ENCODE data around the gene TLN1. TPM values are rescaled to one million over a fixed set of nuclear protein-coding genes. Genes with fewer than 3 reads are reported as not detected.

Gene TLN1
- total RNA-seq, 1 experiment from 2014 or later, result 109 TPM

DNA sequence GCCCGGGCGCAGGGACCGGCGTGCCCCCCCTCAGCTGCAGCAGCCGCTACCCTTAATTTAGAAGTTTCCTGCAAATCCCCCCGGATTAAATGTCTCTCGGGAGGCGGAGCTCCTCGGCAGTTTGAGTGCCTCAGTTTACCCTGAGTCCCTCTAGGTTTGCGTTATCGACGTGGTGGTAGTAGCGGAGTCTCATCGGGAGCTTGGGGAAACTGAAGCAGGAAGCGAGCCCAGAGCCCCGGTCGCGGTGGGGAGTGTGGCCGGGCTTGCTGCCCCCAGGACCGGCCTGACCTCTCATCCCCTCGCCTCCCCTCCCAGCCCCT is 41.7 kb downstream of the TLN1 start:
- ChIA-PET CTCF (interaction anchor here (1.1 to 6.8 kb wide), 14 partner anchors 15 to 100 kb away, joined by 4 to 49 read pairs (median 12); partner anchors contain the start of genes ARHGEF39, CCDC107, CREB3 and RGP1), POLR2A (interaction anchor here (0.9 to 5.2 kb wide), 13 partner anchors 10 to 587 kb away, joined by 3 to 38 read pairs (median 8); partner anchors contain the start of genes ARHGEF39, CCDC107, CREB3 and RMRP)
- H3K4me1 Mint-ChIP-seq, result peaks cover 23% of the 10 kb centered on the region
- peak overlapping the region; percentile 91 for H3K4me3 Mint-ChIP-seq
- DNase-seq (ENCODE audit: low spot score) (peak; percentile 54), ATAC-seq (peak; percentile 29)
- H3K9me3 Mint-ChIP-seq, result no peaks in the 10 kb centered on the region
- H3K36me3 Mint-ChIP-seq, result peaks cover 12% of the 10 kb centered on the region
- H3K27ac Mint-ChIP-seq, result no peak overlapping the region
- TF ChIP-seq, protein P1, sequence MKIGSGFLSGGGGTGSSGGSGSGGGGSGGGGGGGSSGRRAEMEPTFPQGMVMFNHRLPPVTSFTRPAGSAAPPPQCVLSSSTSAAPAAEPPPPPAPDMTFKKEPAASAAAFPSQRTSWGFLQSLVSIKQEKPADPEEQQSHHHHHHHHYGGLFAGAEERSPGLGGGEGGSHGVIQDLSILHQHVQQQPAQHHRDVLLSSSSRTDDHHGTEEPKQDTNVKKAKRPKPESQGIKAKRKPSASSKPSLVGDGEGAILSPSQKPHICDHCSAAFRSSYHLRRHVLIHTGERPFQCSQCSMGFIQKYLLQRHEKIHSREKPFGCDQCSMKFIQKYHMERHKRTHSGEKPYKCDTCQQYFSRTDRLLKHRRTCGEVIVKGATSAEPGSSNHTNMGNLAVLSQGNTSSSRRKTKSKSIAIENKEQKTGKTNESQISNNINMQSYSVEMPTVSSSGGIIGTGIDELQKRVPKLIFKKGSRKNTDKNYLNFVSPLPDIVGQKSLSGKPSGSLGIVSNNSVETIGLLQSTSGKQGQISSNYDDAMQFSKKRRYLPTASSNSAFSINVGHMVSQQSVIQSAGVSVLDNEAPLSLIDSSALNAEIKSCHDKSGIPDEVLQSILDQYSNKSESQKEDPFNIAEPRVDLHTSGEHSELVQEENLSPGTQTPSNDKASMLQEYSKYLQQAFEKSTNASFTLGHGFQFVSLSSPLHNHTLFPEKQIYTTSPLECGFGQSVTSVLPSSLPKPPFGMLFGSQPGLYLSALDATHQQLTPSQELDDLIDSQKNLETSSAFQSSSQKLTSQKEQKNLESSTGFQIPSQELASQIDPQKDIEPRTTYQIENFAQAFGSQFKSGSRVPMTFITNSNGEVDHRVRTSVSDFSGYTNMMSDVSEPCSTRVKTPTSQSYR (CRISPR knock-in tag; IDR thresholded peaks at IDR 0.05), result no peak
- TF ChIP-seq NR1H2 (CRISPR knock-in tag; IDR thresholded peaks at IDR 0.05) (no peak), FOXK1 (CRISPR knock-in tag; IDR thresholded peaks at IDR 0.05) (no peak), SMAD3 (CRISPR knock-in tag; IDR thresholded peaks at IDR 0.05; ENCODE audit: borderline replicate concordance) (no peak), ZNF138 (CRISPR knock-in tag; conservative IDR thresholded peaks at IDR 0.05) (no peak), ZNF219 (CRISPR knock-in tag; IDR thresholded peaks at IDR 0.05; ENCODE audit: borderline replicate concordance) (no peak), ZNF317 (CRISPR knock-in tag; IDR thresholded peaks at IDR 0.05; ENCODE audit: borderline replicate concordance, low read depth) (no peak), OVOL2 (CRISPR knock-in tag; IDR thresholded peaks at IDR 0.05; ENCODE audit: borderline replicate concordance) (no peak), ZNF423 (CRISPR knock-in tag; IDR thresholded peaks at IDR 0.05) (no peak), TEAD4 (CRISPR knock-in tag; IDR thresholded peaks at IDR 0.05) (no peak), SMAD4 (CRISPR knock-in tag; IDR thresholded peaks at IDR 0.05) (no peak), IRF2 (CRISPR knock-in tag; IDR thresholded peaks at IDR 0.05; ENCODE audit: borderline replicate concordance, low read depth) (no peak)
- TF ChIP-seq, protein P2, sequence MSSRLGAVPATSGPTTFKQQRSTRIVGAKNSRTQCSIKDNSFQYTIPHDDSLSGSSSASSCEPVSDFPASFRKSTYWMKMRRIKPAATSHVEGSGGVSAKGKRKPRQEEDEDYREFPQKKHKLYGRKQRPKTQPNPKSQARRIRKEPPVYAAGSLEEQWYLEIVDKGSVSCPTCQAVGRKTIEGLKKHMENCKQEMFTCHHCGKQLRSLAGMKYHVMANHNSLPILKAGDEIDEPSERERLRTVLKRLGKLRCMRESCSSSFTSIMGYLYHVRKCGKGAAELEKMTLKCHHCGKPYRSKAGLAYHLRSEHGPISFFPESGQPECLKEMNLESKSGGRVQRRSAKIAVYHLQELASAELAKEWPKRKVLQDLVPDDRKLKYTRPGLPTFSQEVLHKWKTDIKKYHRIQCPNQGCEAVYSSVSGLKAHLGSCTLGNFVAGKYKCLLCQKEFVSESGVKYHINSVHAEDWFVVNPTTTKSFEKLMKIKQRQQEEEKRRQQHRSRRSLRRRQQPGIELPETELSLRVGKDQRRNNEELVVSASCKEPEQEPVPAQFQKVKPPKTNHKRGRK (CRISPR knock-in tag; IDR thresholded peaks at IDR 0.05; ENCODE audit: borderline replicate concordance), result no peak
- TF ChIP-seq, protein P3, sequence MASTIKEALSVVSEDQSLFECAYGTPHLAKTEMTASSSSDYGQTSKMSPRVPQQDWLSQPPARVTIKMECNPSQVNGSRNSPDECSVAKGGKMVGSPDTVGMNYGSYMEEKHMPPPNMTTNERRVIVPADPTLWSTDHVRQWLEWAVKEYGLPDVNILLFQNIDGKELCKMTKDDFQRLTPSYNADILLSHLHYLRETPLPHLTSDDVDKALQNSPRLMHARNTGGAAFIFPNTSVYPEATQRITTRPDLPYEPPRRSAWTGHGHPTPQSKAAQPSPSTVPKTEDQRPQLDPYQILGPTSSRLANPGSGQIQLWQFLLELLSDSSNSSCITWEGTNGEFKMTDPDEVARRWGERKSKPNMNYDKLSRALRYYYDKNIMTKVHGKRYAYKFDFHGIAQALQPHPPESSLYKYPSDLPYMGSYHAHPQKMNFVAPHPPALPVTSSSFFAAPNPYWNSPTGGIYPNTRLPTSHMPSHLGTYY (CRISPR knock-in tag; IDR thresholded peaks at IDR 0.05), result no peak
- TF ChIP-seq, protein P4, sequence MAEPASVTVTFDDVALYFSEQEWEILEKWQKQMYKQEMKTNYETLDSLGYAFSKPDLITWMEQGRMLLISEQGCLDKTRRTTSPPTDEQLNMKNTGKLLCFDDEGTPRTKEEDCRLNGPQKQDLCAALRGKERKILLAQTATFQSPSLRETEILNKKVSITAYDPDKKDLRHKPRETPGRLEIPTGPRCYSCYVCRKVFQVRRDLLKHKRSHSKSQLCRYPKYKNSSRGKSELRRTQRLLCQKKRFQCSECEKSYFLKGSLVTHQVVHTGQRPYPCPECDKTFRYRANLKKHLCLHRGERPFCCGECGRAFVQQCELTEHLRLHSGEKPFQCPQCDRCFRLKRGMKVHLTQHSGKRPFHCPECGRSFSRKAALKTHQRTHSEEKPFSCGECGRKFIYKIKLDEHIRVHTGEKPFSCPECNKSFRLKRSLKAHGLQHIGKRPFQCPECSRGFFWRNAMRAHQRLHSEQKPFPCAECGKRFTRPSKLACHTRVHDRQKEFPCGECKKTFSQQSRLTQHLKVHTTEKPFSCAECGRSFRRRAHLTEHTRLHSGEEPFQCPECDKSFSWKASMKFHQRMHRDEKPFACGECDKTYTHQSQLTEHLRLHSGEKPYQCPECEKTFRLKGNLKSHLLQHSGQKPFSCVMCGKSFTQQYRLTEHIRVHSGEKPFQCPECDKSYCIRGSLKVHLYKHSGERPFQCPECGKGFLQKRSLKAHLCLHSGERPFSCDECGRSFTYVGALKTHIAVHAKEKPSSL (CRISPR knock-in tag; conservative IDR thresholded peaks at IDR 0.05), result no peak
- TF ChIP-seq, protein P5, sequence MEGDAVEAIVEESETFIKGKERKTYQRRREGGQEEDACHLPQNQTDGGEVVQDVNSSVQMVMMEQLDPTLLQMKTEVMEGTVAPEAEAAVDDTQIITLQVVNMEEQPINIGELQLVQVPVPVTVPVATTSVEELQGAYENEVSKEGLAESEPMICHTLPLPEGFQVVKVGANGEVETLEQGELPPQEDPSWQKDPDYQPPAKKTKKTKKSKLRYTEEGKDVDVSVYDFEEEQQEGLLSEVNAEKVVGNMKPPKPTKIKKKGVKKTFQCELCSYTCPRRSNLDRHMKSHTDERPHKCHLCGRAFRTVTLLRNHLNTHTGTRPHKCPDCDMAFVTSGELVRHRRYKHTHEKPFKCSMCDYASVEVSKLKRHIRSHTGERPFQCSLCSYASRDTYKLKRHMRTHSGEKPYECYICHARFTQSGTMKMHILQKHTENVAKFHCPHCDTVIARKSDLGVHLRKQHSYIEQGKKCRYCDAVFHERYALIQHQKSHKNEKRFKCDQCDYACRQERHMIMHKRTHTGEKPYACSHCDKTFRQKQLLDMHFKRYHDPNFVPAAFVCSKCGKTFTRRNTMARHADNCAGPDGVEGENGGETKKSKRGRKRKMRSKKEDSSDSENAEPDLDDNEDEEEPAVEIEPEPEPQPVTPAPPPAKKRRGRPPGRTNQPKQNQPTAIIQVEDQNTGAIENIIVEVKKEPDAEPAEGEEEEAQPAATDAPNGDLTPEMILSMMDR (IDR thresholded peaks at IDR 0.05), result no peak
- TF ChIP-seq, protein P6, sequence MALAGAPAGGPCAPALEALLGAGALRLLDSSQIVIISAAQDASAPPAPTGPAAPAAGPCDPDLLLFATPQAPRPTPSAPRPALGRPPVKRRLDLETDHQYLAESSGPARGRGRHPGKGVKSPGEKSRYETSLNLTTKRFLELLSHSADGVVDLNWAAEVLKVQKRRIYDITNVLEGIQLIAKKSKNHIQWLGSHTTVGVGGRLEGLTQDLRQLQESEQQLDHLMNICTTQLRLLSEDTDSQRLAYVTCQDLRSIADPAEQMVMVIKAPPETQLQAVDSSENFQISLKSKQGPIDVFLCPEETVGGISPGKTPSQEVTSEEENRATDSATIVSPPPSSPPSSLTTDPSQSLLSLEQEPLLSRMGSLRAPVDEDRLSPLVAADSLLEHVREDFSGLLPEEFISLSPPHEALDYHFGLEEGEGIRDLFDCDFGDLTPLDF (CRISPR knock-in tag; IDR thresholded peaks at IDR 0.05), result no peak
- TF ChIP-seq, protein P7, sequence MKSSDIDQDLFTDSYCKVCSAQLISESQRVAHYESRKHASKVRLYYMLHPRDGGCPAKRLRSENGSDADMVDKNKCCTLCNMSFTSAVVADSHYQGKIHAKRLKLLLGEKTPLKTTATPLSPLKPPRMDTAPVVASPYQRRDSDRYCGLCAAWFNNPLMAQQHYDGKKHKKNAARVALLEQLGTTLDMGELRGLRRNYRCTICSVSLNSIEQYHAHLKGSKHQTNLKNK (CRISPR knock-in tag; IDR thresholded peaks at IDR 0.05), result no peak
- no peaks in the 10 kb centered on the region for H3K27me3 Mint-ChIP-seq (ENCODE audit: low read depth)

Data from WTC11 (cell line).